ENCODE results near the gene CNKSR3.

DNA sequence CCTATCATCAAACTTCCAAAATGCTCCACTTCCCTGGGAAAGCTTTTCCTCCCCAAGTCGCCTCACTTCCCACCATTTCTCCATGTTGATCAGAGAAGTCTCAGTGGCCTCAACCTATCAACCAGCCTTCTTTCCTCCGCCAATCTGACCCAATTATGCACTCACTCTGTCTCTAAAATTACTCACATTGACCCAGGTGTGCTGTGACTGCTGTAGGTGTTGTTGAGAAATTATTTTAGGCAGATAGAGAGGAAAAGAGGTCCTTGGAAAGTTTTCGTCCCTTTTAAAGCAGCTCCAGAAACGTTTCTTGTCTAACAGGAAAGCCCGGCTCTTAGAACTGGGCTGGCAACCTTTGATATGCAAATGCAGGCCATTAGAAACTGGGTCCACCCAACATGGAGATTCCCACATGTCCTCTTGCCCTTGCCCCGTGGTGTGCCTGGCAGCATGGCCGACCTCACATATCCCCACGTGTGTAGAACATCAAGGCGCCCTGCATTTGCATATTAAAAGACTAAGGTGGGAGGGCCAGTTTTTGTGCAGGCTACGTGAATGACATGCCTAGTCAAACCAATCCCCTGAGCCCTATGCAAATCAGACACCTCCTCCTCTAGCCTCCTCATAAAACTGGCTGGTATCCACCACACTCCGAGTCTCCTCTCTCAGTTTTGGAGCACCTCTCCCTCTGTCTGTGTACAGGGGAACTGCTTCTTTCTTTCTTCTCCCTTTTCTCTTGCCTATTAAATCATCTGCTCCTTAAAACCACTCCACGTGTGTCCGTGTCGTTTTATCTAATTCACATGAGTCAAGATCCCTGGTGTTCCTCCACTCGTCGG lies 166.8 kb downstream of the CNKSR3 start:
- no peak for TF ChIP-seq ZNF274 (IDR thresholded peaks at IDR 0.05; ENCODE audit: borderline replicate concordance, extremely low read depth, low read length)
- TF ChIP-seq TAF1 (IDR thresholded peaks at IDR 0.05; ENCODE audit: low read depth, low read length), result no peak
- no peak for TF ChIP-seq CREB1 (IDR thresholded peaks at IDR 0.05)
- no peak for TF ChIP-seq SIN3A (conservative IDR thresholded peaks at IDR 0.05 in 1 of 2, IDR thresholded peaks at IDR 0.05 in 1 of 2; ENCODE audit: low read depth in 1 of 2, low read length in 2 of 2)
- TF ChIP-seq, protein P1, sequence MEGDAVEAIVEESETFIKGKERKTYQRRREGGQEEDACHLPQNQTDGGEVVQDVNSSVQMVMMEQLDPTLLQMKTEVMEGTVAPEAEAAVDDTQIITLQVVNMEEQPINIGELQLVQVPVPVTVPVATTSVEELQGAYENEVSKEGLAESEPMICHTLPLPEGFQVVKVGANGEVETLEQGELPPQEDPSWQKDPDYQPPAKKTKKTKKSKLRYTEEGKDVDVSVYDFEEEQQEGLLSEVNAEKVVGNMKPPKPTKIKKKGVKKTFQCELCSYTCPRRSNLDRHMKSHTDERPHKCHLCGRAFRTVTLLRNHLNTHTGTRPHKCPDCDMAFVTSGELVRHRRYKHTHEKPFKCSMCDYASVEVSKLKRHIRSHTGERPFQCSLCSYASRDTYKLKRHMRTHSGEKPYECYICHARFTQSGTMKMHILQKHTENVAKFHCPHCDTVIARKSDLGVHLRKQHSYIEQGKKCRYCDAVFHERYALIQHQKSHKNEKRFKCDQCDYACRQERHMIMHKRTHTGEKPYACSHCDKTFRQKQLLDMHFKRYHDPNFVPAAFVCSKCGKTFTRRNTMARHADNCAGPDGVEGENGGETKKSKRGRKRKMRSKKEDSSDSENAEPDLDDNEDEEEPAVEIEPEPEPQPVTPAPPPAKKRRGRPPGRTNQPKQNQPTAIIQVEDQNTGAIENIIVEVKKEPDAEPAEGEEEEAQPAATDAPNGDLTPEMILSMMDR (IDR thresholded peaks at IDR 0.05; ENCODE audit: control extremely low read depth in 1 of 3, insufficient read depth in 1 of 3, low read depth in 1 of 3, low read length in 3 of 3), result peak in 1 of 3 experiments; percentile 38; a peak in 2 of 4 replicates
- no peak for TF ChIP-seq CBX5 (IDR thresholded peaks at IDR 0.05; ENCODE audit: low read depth, low read length)
- peak; percentile 64 for TF ChIP-seq ASH2L (IDR thresholded peaks at IDR 0.05; ENCODE audit: low read length)
- no peak for TF ChIP-seq EZH2 (IDR thresholded peaks at IDR 0.05; ENCODE audit: low read depth, low read length, severe bottlenecking)
- no peak for TF ChIP-seq TAF7 (optimal IDR thresholded peaks at IDR 0.05; ENCODE audit: borderline replicate concordance, low read depth, low read length)
- no peak for TF ChIP-seq SUZ12 (IDR thresholded peaks at IDR 0.05; ENCODE audit: low read length)
- TF ChIP-seq CHD2 (IDR thresholded peaks at IDR 0.05; ENCODE audit: low read length), result 0 out of 2 replicates have a peak, but pooled peaks have one; percentile 12
- TF ChIP-seq POLR2A (IDR thresholded peaks at IDR 0.05; ENCODE audit: control extremely low read depth in 1 of 2, low read depth in 2 of 2, low read length in 2 of 2), result no peak
- TF ChIP-seq CEBPB (IDR thresholded peaks at IDR 0.05; ENCODE audit: low read depth, low read length), result no peak
